IPS DF 6.9 (cell line): Measurements from ENCODE around the gene CNTN5.

Source experiments
- DNase-seq: peaks from one replicate; pipeline ENCODE4 v3.0.0-alpha.2; 2013; ENCODE audit warnings: low read depth, low spot score
- H3K27ac ChIP-seq: one replicate; pipeline ENCODE4 v1.5.1; 2013; ENCODE audit warnings: low read length, control low read depth
- H3K27me3 ChIP-seq: 2 replicates; pipeline ENCODE4 v1.6.1; 2013; ENCODE audit warnings: mild to moderate bottlenecking, low read length; ENCODE audit not compliant: control insufficient read depth, insufficient read depth
- H3K36me3 ChIP-seq: 2 replicates; pipeline ENCODE4 v1.6.1; 2013; ENCODE audit warnings: low read length; ENCODE audit not compliant: control insufficient read depth, insufficient read depth
- H3K4me1 ChIP-seq: 2 replicates; pipeline ENCODE4 v1.6.1; 2013; ENCODE audit warnings: low read length; ENCODE audit not compliant: control insufficient read depth, insufficient read depth
- H3K4me3 ChIP-seq: 2 replicates; pipeline ENCODE4 v1.5.1; 2013; ENCODE audit warnings: mild to moderate bottlenecking, low read length
- H3K9me3 ChIP-seq: 2 replicates; pipeline ENCODE4 v1.6.1; 2013; ENCODE audit warnings: low read length, inconsistent platforms; ENCODE audit not compliant: control insufficient read depth, insufficient read depth
- whole genome bisulfite sequencing: extraction: QIAGEN DNeasy Blood & Tissue Kit; methylation state at CpG from one replicate; pipeline ENCODE4 v1.1.7; 2013; ENCODE audit warnings: mixed read lengths, missing lambda C conversion rate; ENCODE audit not compliant: insufficient read length, insufficient coverage; 5-methylcytosine and 5-hydroxymethylcytosine counted together

Gene CNTN5

GRCh38 chr11:99020352-99021225 lies at the start of gene CNTN5:
TSS of gene CNTN5 (plus strand) at chr11:99020949.
- Histone ChIP-seq H3K36me3 (no peaks in the 10 kb centered on the region), H3K4me3 (peak within 1 kb of the TSS; percentile 64; the same call in 1 of the 2 replicates)
- WGBS: no CpG with 5 or more reads among the region's 57 CpGs

GRCh38 chr11:98979205-98979604 lies 41.5 kb upstream of the CNTN5 start:
- DNase-seq: no peak
- Histone ChIP-seq H3K4me3 (no peak overlapping the region), H3K9me3 (no peaks in the 10 kb centered on the region), H3K27me3 (no peaks in the 10 kb centered on the region), H3K36me3 (no peaks in the 10 kb centered on the region), H3K27ac (no peak overlapping the region), H3K4me1 (no peaks in the 10 kb centered on the region)
- no CpG with 5 or more reads among the region's 2 CpGs for WGBS

More at GRCh38 chr11:99020352-99021225, at the start of gene CNTN5:
- Histone ChIP-seq H3K27me3 (no peaks in the 10 kb centered on the region; the same call in 1 of the 2 replicates), H3K9me3 (no peaks in the 10 kb centered on the region), H3K27ac (no peak within 1 kb of the TSS), H3K4me1 (no peaks in the 10 kb centered on the region)
- peak; percentile 29 for DNase-seq

DNA sequence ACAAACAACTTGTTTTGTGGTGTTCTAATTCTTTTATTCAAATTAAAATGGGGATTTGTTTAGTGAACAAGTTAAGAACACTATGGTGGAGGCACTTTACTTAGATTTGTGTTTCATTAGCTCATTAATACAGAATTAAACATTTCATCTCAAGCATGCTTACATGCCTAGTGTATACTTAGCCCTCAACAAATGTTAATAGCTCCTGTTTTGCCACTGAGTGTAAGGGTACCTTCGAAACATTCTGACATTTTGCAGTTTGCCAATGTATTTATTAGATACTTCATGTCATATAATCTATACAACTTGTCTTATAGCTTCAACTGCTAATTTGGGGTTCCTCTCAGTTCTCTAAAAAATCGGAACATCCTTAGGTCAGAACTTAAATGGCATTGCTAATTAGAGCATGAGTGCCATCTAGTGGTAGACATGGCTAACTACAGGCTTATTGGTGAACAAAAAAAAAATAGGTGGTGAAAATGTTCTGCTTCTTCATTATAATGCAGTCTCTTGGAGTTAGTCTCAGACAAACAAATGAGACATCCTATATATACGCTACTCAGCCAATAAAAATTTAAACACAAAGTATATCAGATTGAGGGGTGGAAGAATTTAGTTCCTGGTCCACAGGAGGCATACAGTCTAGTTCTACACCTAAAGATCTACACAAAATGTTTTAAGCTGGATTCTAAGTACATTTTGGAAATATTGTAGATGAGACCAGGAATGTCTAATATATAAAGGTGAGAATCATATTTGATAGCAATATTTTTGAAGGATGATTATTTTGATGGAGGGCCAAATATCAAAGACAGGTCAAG lies 4.9 kb upstream of the CNTN5 start:
- Histone ChIP-seq H3K27me3 (no peaks in the 10 kb centered on the region; the same call in 1 of the 2 replicates), H3K36me3 (no peaks in the 10 kb centered on the region), H3K27ac (no peak overlapping the region), H3K4me1 (no peaks in the 10 kb centered on the region), H3K4me3 (no peak overlapping the region), H3K9me3 (no peaks in the 10 kb centered on the region)
- DNase-seq: peak; percentile 25
- no CpG with 5 or more reads among the region's 3 CpGs for WGBS

DNA sequence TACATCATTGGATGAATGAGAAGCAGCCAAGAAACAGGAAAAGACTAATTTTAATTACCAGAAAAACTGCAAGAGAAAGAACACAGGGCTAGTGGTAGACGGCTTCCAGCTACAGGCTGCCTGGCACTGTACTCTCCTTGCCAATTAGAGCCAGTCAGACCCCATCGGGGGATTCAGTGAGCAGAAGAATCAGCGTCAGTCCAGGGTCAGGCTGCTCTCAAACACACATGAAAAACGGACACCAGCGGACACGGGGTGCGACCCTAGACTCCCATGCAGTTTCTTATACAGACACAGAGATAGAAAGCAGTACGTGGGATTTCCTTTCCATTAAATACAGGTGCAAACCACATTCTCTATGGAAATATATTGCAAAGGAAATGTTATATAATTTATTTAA lies 1.1 kb upstream of the CNTN5 start:
- no peaks in the 10 kb centered on the region; the same call in 1 of the 2 replicates for H3K27me3 ChIP-seq
- no CpG with 5 or more reads among the region's 8 CpGs for WGBS
- H3K9me3 ChIP-seq: no peaks in the 10 kb centered on the region
- no peak overlapping the region for H3K27ac ChIP-seq
- no peaks in the 10 kb centered on the region for H3K36me3 ChIP-seq
- DNase-seq: no peak
- H3K4me3 ChIP-seq: no peak overlapping the region
- H3K4me1 ChIP-seq: no peaks in the 10 kb centered on the region

GRCh38 chr11:99037057-99037456 lies 16.3 kb downstream of the CNTN5 start:
- no CpG with 5 or more reads among the region's 1 CpG for WGBS
- H3K36me3 ChIP-seq: no peaks in the 10 kb centered on the region
- no peaks in the 10 kb centered on the region for H3K4me1 ChIP-seq
- no peak overlapping the region for H3K27ac ChIP-seq
- no peak for DNase-seq
- H3K4me3 ChIP-seq: no peak overlapping the region
- H3K27me3 ChIP-seq: no peaks in the 10 kb centered on the region
- H3K9me3 ChIP-seq: no peaks in the 10 kb centered on the region

- WGBS: no CpG with 5 or more reads among the region's 1 CpG
- no peak for DNase-seq
- H3K27me3 ChIP-seq: no peaks in the 10 kb centered on the region
Observed at GRCh38 chr11:99063331-99063730, 42.6 kb downstream of the CNTN5 start.

GRCh38 chr11:99065121-99065520 lies 44.4 kb downstream of the CNTN5 start:
- H3K9me3 ChIP-seq: no peaks in the 10 kb centered on the region
- no peak for DNase-seq
- no peaks in the 10 kb centered on the region for H3K4me1 ChIP-seq
- H3K4me3 ChIP-seq: no peak overlapping the region
- H3K36me3 ChIP-seq: no peaks in the 10 kb centered on the region
- no peak overlapping the region for H3K27ac ChIP-seq
- H3K27me3 ChIP-seq: no peaks in the 10 kb centered on the region

More at GRCh38 chr11:99063331-99063730, 42.6 kb downstream of the CNTN5 start:
- no peak overlapping the region for H3K27ac ChIP-seq
- H3K9me3 ChIP-seq: no peaks in the 10 kb centered on the region
- H3K4me3 ChIP-seq: no peak overlapping the region
- H3K4me1 ChIP-seq: no peaks in the 10 kb centered on the region
- H3K36me3 ChIP-seq: no peaks in the 10 kb centered on the region

DNA sequence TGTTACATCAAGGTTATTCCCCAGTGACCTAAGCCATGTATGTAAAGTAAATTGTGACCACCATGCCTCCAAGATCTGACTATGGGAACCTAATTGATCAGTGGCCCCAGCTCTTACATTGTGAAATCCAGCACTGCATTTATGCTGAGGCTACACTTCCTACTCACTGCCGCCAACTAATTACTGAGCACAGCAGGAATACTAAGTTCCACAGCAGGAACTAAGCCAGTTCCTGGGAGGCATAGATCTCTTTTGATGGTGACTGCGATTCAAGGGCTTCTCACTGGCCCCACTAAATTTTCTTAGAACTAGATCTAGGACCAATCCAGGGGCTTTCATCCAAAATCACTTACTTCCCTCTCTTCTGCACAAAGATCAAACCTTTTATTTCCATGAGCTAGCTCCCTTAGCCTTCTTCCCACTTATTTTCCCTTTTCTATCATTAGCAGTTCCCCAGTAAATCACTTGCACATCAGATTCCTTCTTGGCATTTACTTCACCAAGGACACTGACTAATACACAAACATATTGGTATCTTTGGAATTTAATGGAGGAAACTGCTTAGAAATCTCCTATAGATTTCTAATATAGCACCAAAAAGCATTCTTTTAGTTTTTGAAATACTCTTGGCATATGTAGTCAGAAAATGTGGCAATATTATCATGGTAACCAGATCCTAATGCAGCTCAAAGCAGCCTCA lies 46.0 kb downstream of the CNTN5 start:
- H3K27ac ChIP-seq: no peak overlapping the region
- no peak for DNase-seq
- no peaks in the 10 kb centered on the region for H3K4me1 ChIP-seq
- H3K4me3 ChIP-seq: no peak overlapping the region
- no peaks in the 10 kb centered on the region for H3K27me3 ChIP-seq
- WGBS: no CpG with 5 or more reads among the region's 2 CpGs
- H3K36me3 ChIP-seq: no peaks in the 10 kb centered on the region
- no peaks in the 10 kb centered on the region for H3K9me3 ChIP-seq

DNA sequence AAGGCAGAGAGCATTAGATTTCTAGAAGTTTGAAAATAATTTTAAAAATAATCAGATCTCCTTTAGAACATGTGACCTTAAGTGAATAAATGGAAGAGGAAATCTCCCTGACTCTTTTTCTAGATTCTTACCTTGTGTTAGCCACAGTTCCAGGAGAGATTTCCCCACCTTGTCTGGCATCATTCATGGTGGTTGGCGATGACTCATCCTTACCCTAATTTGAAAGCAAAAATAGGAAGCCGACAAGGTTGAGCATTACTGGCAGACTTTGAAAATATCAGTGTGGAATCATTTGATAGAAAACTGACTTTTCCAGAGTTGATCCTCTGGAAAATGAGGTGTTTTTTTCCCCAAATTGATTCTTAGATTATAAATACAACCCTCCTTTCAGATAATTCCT lies 48.1 kb downstream of the CNTN5 start:
- no peaks in the 10 kb centered on the region for H3K9me3 ChIP-seq
- no peak overlapping the region for H3K27ac ChIP-seq
- H3K4me3 ChIP-seq: no peak overlapping the region
- no peaks in the 10 kb centered on the region for H3K36me3 ChIP-seq
- no peak for DNase-seq
- H3K4me1 ChIP-seq: no peaks in the 10 kb centered on the region
- no peaks in the 10 kb centered on the region for H3K27me3 ChIP-seq
- no CpG with 5 or more reads among the region's 2 CpGs for WGBS

DNA sequence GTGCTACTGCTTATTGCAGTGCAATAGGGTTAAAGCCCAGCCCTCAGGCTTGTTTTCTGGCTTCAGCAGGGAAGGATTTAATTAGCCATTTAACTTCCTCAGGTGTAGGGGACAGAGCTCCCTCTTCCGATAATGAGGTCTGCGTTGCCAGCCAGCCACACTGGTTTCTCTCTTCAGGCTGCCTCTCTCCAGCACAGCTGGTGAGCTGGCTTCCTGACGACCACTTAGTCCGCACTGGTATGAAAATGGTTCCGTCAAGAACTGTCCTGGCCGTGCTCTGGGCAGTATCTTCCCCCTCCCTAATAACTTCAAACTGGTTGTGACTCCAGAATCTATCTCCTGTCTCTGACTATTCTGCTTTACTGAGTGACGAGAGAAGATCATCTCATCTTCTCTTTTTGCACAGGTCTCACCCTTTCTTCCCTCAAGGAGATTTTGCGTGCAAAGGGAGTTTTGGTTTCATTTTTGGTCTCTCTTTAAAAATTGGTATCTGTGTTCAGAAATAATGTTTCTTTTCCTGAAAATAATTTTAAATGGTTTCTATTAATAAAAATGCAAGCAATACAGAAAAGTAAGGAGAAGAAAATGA lies 49.2 kb downstream of the CNTN5 start:
- peak; percentile 11 for DNase-seq
- no peaks in the 10 kb centered on the region for H3K36me3 ChIP-seq
- no peaks in the 10 kb centered on the region for H3K9me3 ChIP-seq
- no peak overlapping the region for H3K27ac ChIP-seq
- WGBS: no CpG with 5 or more reads among the region's 8 CpGs
- no peaks in the 10 kb centered on the region for H3K27me3 ChIP-seq
- H3K4me1 ChIP-seq: no peaks in the 10 kb centered on the region
- no peak overlapping the region for H3K4me3 ChIP-seq
